ENCODE results near the gene MRPL58. TPM values are rescaled to one million over a fixed set of nuclear protein-coding genes. Genes with fewer than 3 reads are reported as not detected.

Gene MRPL58
- total RNA-seq, 1 experiment from 2014 or later, result 39.6 TPM

GRCh38 chr17:75061618-75062017, 49.1 kb downstream of the MRPL58 start:
- no peak overlapping the region for H3K4me3 ChIP-seq
- H3K4me1 ChIP-seq, result peaks cover 31% of the 10 kb centered on the region
- no peak overlapping the region; the same call in 1 of the 2 replicates for H3K27ac ChIP-seq
- no peaks in the 10 kb centered on the region for H3K27me3 ChIP-seq
- DNase-seq, result no peak
- H3K36me3 ChIP-seq, result peaks cover 21% of the 10 kb centered on the region
- no peaks in the 10 kb centered on the region for H3K9me3 ChIP-seq (replicated peaks)

GRCh38 chr17:75063201-75063600, 50.7 kb downstream of the MRPL58 start:
- H3K4me1 ChIP-seq, result peaks cover 37% of the 10 kb centered on the region
- H3K27me3 ChIP-seq, result no peaks in the 10 kb centered on the region
- no peak overlapping the region for H3K27ac ChIP-seq
- no peak overlapping the region for H3K4me3 ChIP-seq
- no peak for DNase-seq
- H3K9me3 ChIP-seq (replicated peaks), result no peaks in the 10 kb centered on the region
- H3K36me3 ChIP-seq, result peaks cover 21% of the 10 kb centered on the region

- H3K4me3 ChIP-seq, result no peak overlapping the region
- H3K36me3 ChIP-seq, result peaks cover 21% of the 10 kb centered on the region
- DNase-seq, result no peak
These were observed 51.2 kb downstream of the MRPL58 start for GRCh38 chr17:75063626-75064025.

GRCh38 chr17:75064040-75064439, 51.6 kb downstream of the MRPL58 start:
- Histone ChIP-seq H3K36me3 (peaks cover 21% of the 10 kb centered on the region), H3K4me1 (peaks cover 32% of the 10 kb centered on the region), H3K27ac (no peak overlapping the region), H3K27me3 (no peaks in the 10 kb centered on the region), H3K4me3 (no peak overlapping the region), H3K9me3 (replicated peaks) (no peaks in the 10 kb centered on the region)
- no peak for DNase-seq

More at GRCh38 chr17:75063626-75064025, 51.2 kb downstream of the MRPL58 start:
- H3K9me3 ChIP-seq (replicated peaks), result no peaks in the 10 kb centered on the region
- H3K27me3 ChIP-seq, result no peaks in the 10 kb centered on the region
- H3K27ac ChIP-seq, result no peak overlapping the region
- H3K4me1 ChIP-seq, result peaks cover 35% of the 10 kb centered on the region

GRCh38 chr17:75064460-75064859, 52.0 kb downstream of the MRPL58 start:
- Histone ChIP-seq H3K9me3 (replicated peaks) (no peaks in the 10 kb centered on the region), H3K36me3 (peaks cover 21% of the 10 kb centered on the region), H3K27me3 (no peaks in the 10 kb centered on the region), H3K4me1 (peaks cover 28% of the 10 kb centered on the region), H3K4me3 (no peak overlapping the region), H3K27ac (no peak overlapping the region)
- no peak for DNase-seq

GRCh38 chr17:75064867-75065561, 52.5 kb downstream of the MRPL58 start:
- Histone ChIP-seq H3K27me3 (no peaks in the 10 kb centered on the region), H3K9me3 (replicated peaks) (no peaks in the 10 kb centered on the region), H3K27ac (no peak overlapping the region), H3K4me1 (peaks cover 24% of the 10 kb centered on the region), H3K4me3 (no peak overlapping the region), H3K36me3 (peaks cover 21% of the 10 kb centered on the region)
- no peak for DNase-seq

- peaks cover 19% of the 10 kb centered on the region for H3K4me1 ChIP-seq
- H3K4me3 ChIP-seq, result no peak overlapping the region
- no peak overlapping the region for H3K27ac ChIP-seq
- DNase-seq, result no peak
- H3K36me3 ChIP-seq, result peaks cover 21% of the 10 kb centered on the region
- no peaks in the 10 kb centered on the region for H3K9me3 ChIP-seq (replicated peaks)
- H3K27me3 ChIP-seq, result no peaks in the 10 kb centered on the region
These were observed 53.2 kb downstream of the MRPL58 start for GRCh38 chr17:75065562-75066151.

GRCh38 chr17:75067856-75068255, 55.4 kb downstream of the MRPL58 start:
- DNase-seq, result peak; percentile 79 to 84
- Histone ChIP-seq H3K36me3 (peaks cover 11% of the 10 kb centered on the region; the same call in 1 of the 2 replicates), H3K4me3 (no peak overlapping the region), H3K4me1 (peaks cover 7% of the 10 kb centered on the region), H3K27me3 (no peaks in the 10 kb centered on the region), H3K9me3 (replicated peaks) (no peaks in the 10 kb centered on the region), H3K27ac (no peak overlapping the region)

GRCh38 chr17:75068750-75069149, 56.3 kb downstream of the MRPL58 start:
- Histone ChIP-seq H3K27ac (no peak overlapping the region), H3K4me3 (no peak overlapping the region), H3K4me1 (peaks cover 7% of the 10 kb centered on the region), H3K36me3 (peaks cover 2% of the 10 kb centered on the region; the same call in 1 of the 2 replicates), H3K9me3 (replicated peaks) (no peaks in the 10 kb centered on the region), H3K27me3 (no peaks in the 10 kb centered on the region)
- DNase-seq, result no peak

GRCh38 chr17:75069783-75070182, 57.3 kb downstream of the MRPL58 start:
- DNase-seq, result no peak
- no peaks in the 10 kb centered on the region for H3K9me3 ChIP-seq (replicated peaks)
- H3K36me3 ChIP-seq, result no peaks in the 10 kb centered on the region
- peaks cover 16% of the 10 kb centered on the region for H3K4me1 ChIP-seq
- no peak overlapping the region for H3K4me3 ChIP-seq
- no peak overlapping the region for H3K27ac ChIP-seq
- no peaks in the 10 kb centered on the region for H3K27me3 ChIP-seq

Other genes starting within 250 kb of the MRPL58 start
- 47.7 and 50.1 TPM in 2 replicates for gene NAT9, start 236.3 kb upstream of the MRPL58 start, total RNA-seq (2014; rRNA removed; shearing (Covaris generic))
- gene GRIN2C, start 152.8 kb upstream of the MRPL58 start, total RNA-seq (2014; rRNA removed; shearing (Covaris generic)), result not detected in 2 replicates
- 6.7 and 7.2 TPM in 2 replicates for gene FDXR, start 139.7 kb upstream of the MRPL58 start, total RNA-seq (2014; rRNA removed; shearing (Covaris generic))
- gene FADS6, start 119.0 kb upstream of the MRPL58 start, total RNA-seq (2014; rRNA removed; shearing (Covaris generic)), result not detected in 2 replicates
- 0.08 and 0.14 TPM in 2 replicates for gene USH1G, start 89.4 kb upstream of the MRPL58 start, total RNA-seq (2014; rRNA removed; shearing (Covaris generic))
- not detected in 2 replicates for gene OTOP2, start 88.4 kb upstream of the MRPL58 start, total RNA-seq (2014; rRNA removed; shearing (Covaris generic))
- gene OTOP3, start 76.8 kb upstream of the MRPL58 start, total RNA-seq (2014; rRNA removed; shearing (Covaris generic)), result not detected in 2 replicates
- 0.71 and 1.7 TPM in 2 replicates for gene HID1, start 39.9 kb upstream of the MRPL58 start, total RNA-seq (2014; rRNA removed; shearing (Covaris generic))
- 10.9 and 11.3 TPM in 2 replicates for gene CDR2L, start 25.0 kb upstream of the MRPL58 start, total RNA-seq (2014; rRNA removed; shearing (Covaris generic))
- 337 and 350 TPM in 2 replicates for gene ATP5PD, start 34.3 kb downstream of the MRPL58 start, total RNA-seq (2014; rRNA removed; shearing (Covaris generic))
- gene KCTD2, start 34.6 kb downstream of the MRPL58 start, total RNA-seq (2014; rRNA removed; shearing (Covaris generic)), result 34.4 and 34.5 TPM in 2 replicates
- gene SLC16A5, start 75.3 kb downstream of the MRPL58 start, total RNA-seq (2014; rRNA removed; shearing (Covaris generic)), result 0.04 TPM in 1 of 2 replicates, not detected in the other
- 9.6 and 10.9 TPM in 2 replicates for gene ARMC7, start 97.3 kb downstream of the MRPL58 start, total RNA-seq (2014; rRNA removed; shearing (Covaris generic))
- 34.5 and 36.0 TPM in 2 replicates for gene NT5C, start 119.1 kb downstream of the MRPL58 start, total RNA-seq (2014; rRNA removed; shearing (Covaris generic))
- 313 and 320 TPM in 2 replicates for gene JPT1, start 141.8 kb downstream of the MRPL58 start, total RNA-seq (2014; rRNA removed; shearing (Covaris generic))
- gene SUMO2, start 170.3 kb downstream of the MRPL58 start, total RNA-seq (2014; rRNA removed; shearing (Covaris generic)), result 433 and 472 TPM in 2 replicates
- gene NUP85, start 193.0 kb downstream of the MRPL58 start, total RNA-seq (2014; rRNA removed; shearing (Covaris generic)), result 95.4 and 103 TPM in 2 replicates
- gene GGA3, start 248.9 kb downstream of the MRPL58 start, total RNA-seq (2014; rRNA removed; shearing (Covaris generic)), result 21.8 and 26.6 TPM in 2 replicates
- gene MRPS7, start 249.2 kb downstream of the MRPL58 start, total RNA-seq (2014; rRNA removed; shearing (Covaris generic)), result 123 and 142 TPM in 2 replicates